ENCODE results near the gene CARMIL1. TPM values are rescaled to one million over a fixed set of nuclear protein-coding genes. Genes with fewer than 3 reads are reported as not detected.

Gene CARMIL1
- total RNA-seq, 1 donor from 2014 or later: 19.1 TPM

DNA sequence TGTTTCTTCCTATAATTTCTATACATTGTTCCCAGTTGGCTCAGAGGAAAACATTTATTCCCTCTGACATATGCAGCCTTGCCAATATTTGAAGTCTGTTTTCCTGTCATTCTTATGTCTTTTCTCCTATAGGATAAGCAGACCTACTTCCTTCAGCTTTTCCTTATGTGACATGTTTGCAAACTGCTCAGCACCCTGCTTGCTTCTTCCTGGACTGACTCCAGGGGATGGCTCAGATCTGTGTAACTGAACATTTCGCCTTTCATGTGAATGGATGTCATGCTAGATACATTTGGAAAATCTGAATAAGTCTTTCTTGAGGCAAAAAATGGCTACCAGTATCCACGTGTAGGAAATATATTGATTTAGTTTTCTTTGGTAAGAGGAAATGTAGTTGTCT lies 113.2 kb downstream of the CARMIL1 start:
- Mint-ChIP-seq H3K9me3 (ENCODE audit: unreplicated experiment) (no peaks in the 10 kb centered on the region), H3K27ac (ENCODE audit: unreplicated experiment) (no peak overlapping the region), H3K36me3 (ENCODE audit: low read depth, unreplicated experiment) (peaks cover 2% of the 10 kb centered on the region), H3K4me1 (ENCODE audit: low read depth, unreplicated experiment) (peaks cover 9% of the 10 kb centered on the region), H3K4me3 (ENCODE audit: unreplicated experiment) (no peak overlapping the region), H3K27me3 (ENCODE audit: low read depth, unreplicated experiment) (no peaks in the 10 kb centered on the region)
- no peak overlapping the region for H3K9ac ChIP-seq (ENCODE audit: low read length)
- no peak overlapping the region for H3K4me3 ChIP-seq (ENCODE audit: insufficient read depth, low read depth, low read length)
- TF ChIP-seq, protein P1, sequence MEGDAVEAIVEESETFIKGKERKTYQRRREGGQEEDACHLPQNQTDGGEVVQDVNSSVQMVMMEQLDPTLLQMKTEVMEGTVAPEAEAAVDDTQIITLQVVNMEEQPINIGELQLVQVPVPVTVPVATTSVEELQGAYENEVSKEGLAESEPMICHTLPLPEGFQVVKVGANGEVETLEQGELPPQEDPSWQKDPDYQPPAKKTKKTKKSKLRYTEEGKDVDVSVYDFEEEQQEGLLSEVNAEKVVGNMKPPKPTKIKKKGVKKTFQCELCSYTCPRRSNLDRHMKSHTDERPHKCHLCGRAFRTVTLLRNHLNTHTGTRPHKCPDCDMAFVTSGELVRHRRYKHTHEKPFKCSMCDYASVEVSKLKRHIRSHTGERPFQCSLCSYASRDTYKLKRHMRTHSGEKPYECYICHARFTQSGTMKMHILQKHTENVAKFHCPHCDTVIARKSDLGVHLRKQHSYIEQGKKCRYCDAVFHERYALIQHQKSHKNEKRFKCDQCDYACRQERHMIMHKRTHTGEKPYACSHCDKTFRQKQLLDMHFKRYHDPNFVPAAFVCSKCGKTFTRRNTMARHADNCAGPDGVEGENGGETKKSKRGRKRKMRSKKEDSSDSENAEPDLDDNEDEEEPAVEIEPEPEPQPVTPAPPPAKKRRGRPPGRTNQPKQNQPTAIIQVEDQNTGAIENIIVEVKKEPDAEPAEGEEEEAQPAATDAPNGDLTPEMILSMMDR (IDR thresholded peaks at IDR 0.05; ENCODE audit: insufficient read depth, low read depth, low read length): no peak
- TF ChIP-seq EZH2 (IDR thresholded peaks at IDR 0.05; ENCODE audit: insufficient read depth, low read length): no peak
- FAIRE-seq (no peak), DNase-seq (ENCODE audit: low read depth) (no peak)
- no peaks in the 10 kb centered on the region for H3K4me1 ChIP-seq (ENCODE audit: insufficient read depth, low read length)
- H4K20me1 ChIP-seq (ENCODE audit: insufficient read depth, low read length): peaks cover 4% of the 10 kb centered on the region
- H3K27me3 ChIP-seq (ENCODE audit: insufficient read depth, low read length): no peaks in the 10 kb centered on the region
- no peak overlapping the region for H3K27ac ChIP-seq (ENCODE audit: low read depth, low read length)
- H3K36me3 ChIP-seq (ENCODE audit: insufficient read depth, low read length): no peaks in the 10 kb centered on the region
- H3K79me2 ChIP-seq (ENCODE audit: insufficient read depth, low read length): no peaks in the 10 kb centered on the region
- H3K4me2 ChIP-seq (ENCODE audit: low read length): no peak overlapping the region
- no peaks in the 10 kb centered on the region for H3K9me3 ChIP-seq (ENCODE audit: insufficient read depth, low read depth, low read length)
- H2AFZ ChIP-seq (ENCODE audit: low read depth, low read length): no peak overlapping the region

DNA sequence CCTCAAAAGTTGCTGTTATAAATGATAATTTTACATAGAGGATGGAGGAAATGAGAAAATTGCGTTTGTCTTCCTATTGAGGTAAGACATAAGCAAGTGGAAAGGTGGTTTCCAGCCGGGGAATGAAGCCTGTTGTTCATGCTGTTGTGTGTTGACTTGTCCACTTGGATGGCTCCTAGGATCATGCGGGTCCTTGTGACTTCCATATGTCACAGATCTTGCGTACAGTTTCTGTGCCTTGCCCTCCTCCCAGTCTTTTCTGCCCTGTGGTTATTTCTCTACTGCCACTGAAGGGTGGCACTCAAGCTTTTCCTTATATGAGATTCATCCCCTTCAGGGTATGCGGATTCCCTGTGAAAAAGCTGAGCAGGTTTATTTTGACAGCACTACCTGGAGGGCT lies 116.6 kb downstream of the CARMIL1 start:
- H3K4me3 ChIP-seq (ENCODE audit: insufficient read depth, low read depth, low read length): no peak overlapping the region
- FAIRE-seq (no peak), DNase-seq (ENCODE audit: low read depth) (no peak)
- H4K20me1 ChIP-seq (ENCODE audit: insufficient read depth, low read length): peaks cover 5% of the 10 kb centered on the region
- Mint-ChIP-seq H3K36me3 (ENCODE audit: low read depth, unreplicated experiment) (peaks cover 2% of the 10 kb centered on the region), H3K4me1 (ENCODE audit: low read depth, unreplicated experiment) (peaks cover 2% of the 10 kb centered on the region), H3K9me3 (ENCODE audit: unreplicated experiment) (no peaks in the 10 kb centered on the region), H3K4me3 (ENCODE audit: unreplicated experiment) (no peak overlapping the region), H3K27me3 (ENCODE audit: low read depth, unreplicated experiment) (no peaks in the 10 kb centered on the region), H3K27ac (ENCODE audit: unreplicated experiment) (no peak overlapping the region)
- no peaks in the 10 kb centered on the region for H3K79me2 ChIP-seq (ENCODE audit: insufficient read depth, low read length)
- H3K9me3 ChIP-seq (ENCODE audit: insufficient read depth, low read depth, low read length): no peaks in the 10 kb centered on the region
- H3K4me2 ChIP-seq (ENCODE audit: low read length): no peak overlapping the region
- no peaks in the 10 kb centered on the region for H3K36me3 ChIP-seq (ENCODE audit: insufficient read depth, low read length)
- TF ChIP-seq, protein P1 (IDR thresholded peaks at IDR 0.05; ENCODE audit: insufficient read depth, low read depth, low read length): no peak
- TF ChIP-seq EZH2 (IDR thresholded peaks at IDR 0.05; ENCODE audit: insufficient read depth, low read length): no peak
- H2AFZ ChIP-seq (ENCODE audit: low read depth, low read length): no peak overlapping the region
- H3K27ac ChIP-seq (ENCODE audit: low read depth, low read length): no peak overlapping the region
- H3K4me1 ChIP-seq (ENCODE audit: insufficient read depth, low read length): no peaks in the 10 kb centered on the region
- no peak overlapping the region for H3K9ac ChIP-seq (ENCODE audit: low read length)
- H3K27me3 ChIP-seq (ENCODE audit: insufficient read depth, low read length): no peaks in the 10 kb centered on the region

DNA sequence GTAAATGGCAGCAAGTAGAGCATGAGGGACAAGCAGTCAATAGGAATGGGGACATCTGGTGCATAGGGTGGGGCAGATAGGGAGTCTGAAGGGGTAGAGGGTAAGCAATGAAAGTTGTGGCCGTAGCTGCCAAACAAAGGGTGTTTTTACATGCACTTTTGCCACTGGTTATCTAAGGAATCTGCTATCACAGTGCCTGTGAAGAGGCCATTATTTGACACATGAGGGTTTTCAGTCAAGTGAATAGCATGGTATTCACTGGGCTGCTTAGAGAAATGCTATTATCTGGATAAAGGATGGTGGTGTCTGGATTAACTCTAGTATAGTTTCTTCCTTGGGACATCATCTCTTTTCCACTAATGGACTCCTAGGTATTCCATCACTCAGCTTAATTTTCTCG lies 118.2 kb downstream of the CARMIL1 start:
- Mint-ChIP-seq H3K9me3 (ENCODE audit: unreplicated experiment) (no peaks in the 10 kb centered on the region), H3K4me1 (ENCODE audit: low read depth, unreplicated experiment) (peaks cover 2% of the 10 kb centered on the region), H3K27me3 (ENCODE audit: low read depth, unreplicated experiment) (no peaks in the 10 kb centered on the region), H3K27ac (ENCODE audit: unreplicated experiment) (no peak overlapping the region), H3K36me3 (ENCODE audit: low read depth, unreplicated experiment) (peaks cover 2% of the 10 kb centered on the region), H3K4me3 (ENCODE audit: unreplicated experiment) (no peak overlapping the region)
- Histone ChIP-seq H3K36me3 (ENCODE audit: insufficient read depth, low read length) (no peaks in the 10 kb centered on the region), H4K20me1 (ENCODE audit: insufficient read depth, low read length) (peaks cover 5% of the 10 kb centered on the region), H3K27ac (ENCODE audit: low read depth, low read length) (no peak overlapping the region), H3K27me3 (ENCODE audit: insufficient read depth, low read length) (no peaks in the 10 kb centered on the region), H3K9ac (ENCODE audit: low read length) (no peak overlapping the region), H3K4me1 (ENCODE audit: insufficient read depth, low read length) (no peaks in the 10 kb centered on the region), H2AFZ (ENCODE audit: low read depth, low read length) (no peak overlapping the region), H3K4me3 (ENCODE audit: insufficient read depth, low read depth, low read length) (no peak overlapping the region), H3K4me2 (ENCODE audit: low read length) (no peak overlapping the region), H3K79me2 (ENCODE audit: insufficient read depth, low read length) (no peaks in the 10 kb centered on the region), H3K9me3 (ENCODE audit: insufficient read depth, low read depth, low read length) (no peaks in the 10 kb centered on the region)
- FAIRE-seq (no peak), DNase-seq (ENCODE audit: low read depth) (no peak)
- TF ChIP-seq, protein P1 (IDR thresholded peaks at IDR 0.05; ENCODE audit: insufficient read depth, low read depth, low read length): no peak

Data from astrocyte (in vitro differentiated cells and primary cell).